Measurements from ENCODE around the gene WFS1.

Gene WFS1

GRCh38 chr4:6346373-6347110, 76.9 kb downstream of the WFS1 start:
- H3K4me3 ChIP-seq (ENCODE audit: low read depth, low read length) = no peak overlapping the region
- ChIA-PET POLR2A (no interaction called here), CTCF (interaction anchor here (14.8 kb wide), 1 partner anchor 17 kb away, joined by 178 read pairs; no protein-coding TSS in a partner anchor)
- TF ChIP-seq CTCF (IDR thresholded peaks at IDR 0.05; ENCODE audit: insufficient read depth, low read length, missing control alignments) = no peak
- no peak for DNase-seq (ENCODE audit: low read depth, low spot score)

DNA sequence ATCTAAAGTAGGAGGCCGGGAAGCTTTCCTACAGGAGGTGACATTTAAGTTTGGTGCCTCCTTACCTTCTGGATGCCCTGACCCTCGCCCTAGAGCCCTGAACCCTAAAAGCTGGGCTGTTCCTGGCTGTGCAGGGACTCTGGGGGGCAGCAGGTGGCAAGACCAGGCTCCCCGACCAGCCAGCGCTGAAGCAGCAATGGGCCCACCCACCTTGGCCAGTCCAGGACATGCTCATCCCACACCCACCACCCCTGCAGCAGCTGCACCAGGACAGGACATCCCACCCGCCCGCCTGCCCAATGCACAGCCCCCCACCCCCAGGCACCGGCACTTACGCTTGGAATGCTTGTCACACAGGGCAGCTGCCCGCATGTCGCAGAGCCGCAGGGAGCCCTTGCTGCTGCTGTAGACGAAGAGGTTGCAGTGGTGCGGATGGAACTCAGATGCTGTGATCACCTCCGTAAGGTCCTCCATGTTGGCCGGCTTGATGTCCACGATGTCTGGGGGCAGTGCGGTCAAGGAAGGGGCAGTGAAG, 77.9 kb downstream of the WFS1 start:
- no peak for DNase-seq (ENCODE audit: low read depth, low spot score)
- no peak overlapping the region for H3K4me3 ChIP-seq (ENCODE audit: low read depth, low read length)
- ChIA-PET CTCF (interaction anchor here (14.8 kb wide), 1 partner anchor 18 kb away, joined by 178 read pairs; no protein-coding TSS in a partner anchor), POLR2A (no interaction called here)
- no peak for TF ChIP-seq CTCF (IDR thresholded peaks at IDR 0.05; ENCODE audit: insufficient read depth, low read length, missing control alignments)

DNA sequence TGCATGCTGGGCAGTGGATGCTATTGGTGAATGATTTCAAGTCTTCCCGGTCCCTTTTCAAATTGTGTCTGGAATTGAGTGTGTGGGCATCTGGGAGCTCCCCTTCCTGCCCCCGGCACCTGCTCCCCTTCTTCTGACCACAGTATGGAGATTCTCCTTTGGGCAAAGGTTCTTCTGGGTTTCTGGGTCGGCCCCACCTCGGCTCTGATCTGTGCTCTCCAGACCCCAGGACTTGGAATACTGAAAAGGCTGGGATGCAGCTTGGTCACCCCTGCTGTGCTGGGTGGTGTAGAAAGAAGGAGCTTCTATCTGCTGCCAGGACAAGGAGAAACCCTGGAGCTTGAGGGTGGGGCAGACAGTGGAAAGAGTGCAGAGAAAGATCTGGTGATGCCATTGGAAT, 78.8 kb downstream of the WFS1 start:
- POLR2A ChIA-PET = no interaction called here

DNA sequence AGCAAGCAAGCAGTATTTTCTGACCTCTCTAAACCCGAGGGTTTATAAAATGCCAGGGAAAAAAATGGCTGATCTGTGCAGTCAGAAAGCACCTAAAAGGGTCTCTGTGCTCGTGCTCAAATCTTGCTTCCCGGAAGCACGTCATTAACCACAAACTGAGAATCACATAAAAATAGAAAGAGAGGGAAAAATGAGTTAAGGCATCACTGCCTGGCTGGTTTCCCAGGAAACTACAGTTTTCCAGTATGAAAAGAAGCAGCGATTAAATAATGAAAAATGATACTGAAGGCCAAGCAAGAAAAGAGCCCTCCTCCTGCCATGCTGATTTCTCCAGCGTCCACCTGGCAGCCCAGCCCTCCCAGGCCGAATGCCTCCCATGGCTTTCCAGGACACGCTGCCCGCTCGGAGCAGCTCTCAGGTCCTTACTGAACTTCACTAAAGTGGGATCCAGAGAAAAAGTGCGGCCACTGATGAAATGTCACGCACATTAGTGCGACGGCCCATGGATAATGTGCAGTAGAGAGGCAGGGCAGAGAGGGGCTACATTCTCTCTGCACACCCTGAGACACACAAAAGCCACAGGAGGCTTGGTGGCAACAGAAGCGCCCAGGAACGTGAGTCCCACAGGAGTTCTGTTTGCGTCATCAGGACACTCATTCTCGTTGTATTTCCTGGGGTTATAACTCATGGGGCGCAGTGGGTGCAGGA, 80.4 kb downstream of the WFS1 start:
- ChIA-PET CTCF (interaction anchor here (1.2 to 14.8 kb wide), 2 partner anchors 20 to 99 kb away, joined by 4 to 178 read pairs; no protein-coding TSS in a partner anchor), POLR2A (no interaction called here)
- DNase-seq (ENCODE audit: low read depth, low spot score) = no peak
- no peak for TF ChIP-seq CTCF (IDR thresholded peaks at IDR 0.05; ENCODE audit: insufficient read depth, low read length, missing control alignments)
- H3K4me3 ChIP-seq (ENCODE audit: low read depth, low read length) = no peak overlapping the region

More for the DNA sequence above, 78.8 kb downstream of the WFS1 start:
- H3K4me3 ChIP-seq (ENCODE audit: low read depth, low read length) = no peak overlapping the region
- DNase-seq (ENCODE audit: low read depth, low spot score) = no peak
- TF ChIP-seq CTCF (IDR thresholded peaks at IDR 0.05; ENCODE audit: insufficient read depth, low read length, missing control alignments) = no peak
- CTCF ChIA-PET = interaction anchor here (14.8 kb wide), 1 partner anchor 19 kb away, joined by 178 read pairs; no protein-coding TSS in a partner anchor

DNA sequence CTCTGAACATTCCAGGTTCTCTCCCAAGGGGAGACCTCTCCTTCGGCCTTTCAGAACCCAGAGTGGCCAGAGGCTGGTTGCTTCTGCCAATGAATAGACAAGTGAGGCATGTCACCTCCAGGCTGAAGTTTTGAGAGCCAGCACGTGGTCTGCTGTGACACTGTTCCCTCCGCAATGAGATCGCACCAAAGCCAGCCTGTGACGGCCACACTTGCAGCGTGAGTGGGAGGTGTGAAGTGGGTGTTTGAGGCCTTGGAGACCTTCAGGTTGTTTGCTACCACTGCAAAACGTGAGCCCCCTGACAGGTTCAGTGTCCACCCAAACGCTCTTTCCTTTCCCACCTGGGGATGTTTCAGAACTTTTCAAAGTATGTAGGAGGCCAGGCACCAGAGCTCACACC, 81.0 kb downstream of the WFS1 start:
- DNase-seq (ENCODE audit: low read depth, low spot score) = no peak
- ChIA-PET CTCF (interaction anchor here (14.8 kb wide), 1 partner anchor 21 kb away, joined by 178 read pairs; no protein-coding TSS in a partner anchor), POLR2A (no interaction called here)
- no peak for TF ChIP-seq CTCF (IDR thresholded peaks at IDR 0.05; ENCODE audit: insufficient read depth, low read length, missing control alignments)
- no peak overlapping the region for H3K4me3 ChIP-seq (ENCODE audit: low read depth, low read length)

Data from AG04449 (cell line).